K562 (cell line): Measurements from ENCODE around the gene FOXP4. TPM values are rescaled to one million over a fixed set of nuclear protein-coding genes. Genes with fewer than 3 reads are reported as not detected.

Experiments used
- HMG20A ChIP-seq: fragments of 450-650 bp; formaldehyde crosslinking; conservative IDR thresholded peaks from 2 replicates; pipeline ENCODE4 v1.4.0; 2020; ENCODE audit warnings: mild to moderate bottlenecking, mixed read lengths
- KLF1 ChIP-seq: fragments of 450-650 bp; IDR thresholded peaks from 2 replicates; pipeline ENCODE4 v1.6.1; 2016; ENCODE audit warnings: missing genetic modification characterization, missing compliant biosample characterization
- NKRF ChIP-seq: fragments of 450-650 bp; IDR thresholded peaks from 2 replicates; pipeline ENCODE4 v1.6.1; 2016; ENCODE audit warnings: borderline replicate concordance
- ZFP91 ChIP-seq: sonication (generic); formaldehyde crosslinking; IDR thresholded peaks from 2 replicates; pipeline ENCODE4 v1.8.0; 2022; ENCODE audit warnings: mild to moderate bottlenecking, missing genetic modification reagents
- ZNF280B ChIP-seq: fragments of 250-450 bp; sonication (Bioruptor Pico); IDR thresholded peaks from 2 replicates; pipeline ENCODE4 v1.5.1; 2021; ENCODE audit warnings: mild to moderate bottlenecking
- polyA plus RNA-seq, 8 experiments: library from polyadenylated mRNA; depleted of rRNA in 4 of 8; stranded (reverse) in 5 of 8; unstranded in 3 of 8; fragments of >200 nt; fragmentation: Nextera tagmentation in 2 of 8; fragmentation: Illumina TruSeq in 1 of 8; extraction: Ambion mirVana in 2 of 8; extraction: Trizol in 1 of 8; gene quantifications; 2 replicates each; pipeline versions ENCODE4 v1.2.1 to v1.2.3, GENCODE V29; 2011 to 2014; ENCODE audit warnings: inconsistent platforms in 1 of 8, missing spikeins in 1 of 8
- total RNA-seq, 7 experiments: library from RNA; depleted of rRNA in 6 of 7; stranded (reverse); fragments of >200 nt in 6 of 7; fragmentation: Illumina TruSeq in 2 of 7; extraction: Trizol in 2 of 7; gene quantifications; 2 replicates each; pipeline versions ENCODE4 v1.2.1 to v1.2.3, GENCODE V29; 2011 to 2021; ENCODE audit warnings: low replicate concordance in 1 of 7

Gene FOXP4
- total and polyA plus RNA-seq, 9 of the 15 experiments (the other 6 are each of a cell fraction or from before 2014, with no cell fraction given): 0.11 to 29.4 (median 2.3) TPM

GRCh38 chr6:41599852-41600445, 53.8 kb downstream of the FOXP4 start (continued):
- TF ChIP-seq ZNF280B (CRISPR knock-in tag) (no peak), HMG20A (no peak), ZFP91 (no peak), KLF1 (tag) (no peak), NKRF (no peak)
